KOPT-K1 (cell line): Measurements from ENCODE around the gene S1PR2.
"Not testable (repeated sequence)": the region's sequence is repeated elsewhere in the genome, so short reads cannot be mapped to it uniquely, and the experiment has no call there.

Experiments used
- H3K27ac ChIP-seq: fragments of 200-600 bp; sonication (generic); 2 replicates; pipeline ENCODE4 v1.5.1; 2016; ENCODE audit warnings: antibody characterized with exemption, mild to moderate bottlenecking, low read depth, low read length; ENCODE audit not compliant: poor library complexity, severe bottlenecking
- H3K36me3 ChIP-seq: fragments of 200-600 bp; sonication (generic); 2 replicates; pipeline ENCODE4 v1.5.1; 2017; ENCODE audit warnings: antibody characterized with exemption, mild to moderate bottlenecking, low read length, moderate library complexity; ENCODE audit not compliant: insufficient read depth
- H3K9me3 ChIP-seq: fragments of 200-600 bp; sonication (generic); 2 replicates; pipeline ENCODE4 v1.5.1; 2017; ENCODE audit warnings: antibody characterized with exemption, low read length, mild to moderate bottlenecking; ENCODE audit not compliant: insufficient read depth, poor library complexity, severe bottlenecking

S1PR2 gene

DNA sequence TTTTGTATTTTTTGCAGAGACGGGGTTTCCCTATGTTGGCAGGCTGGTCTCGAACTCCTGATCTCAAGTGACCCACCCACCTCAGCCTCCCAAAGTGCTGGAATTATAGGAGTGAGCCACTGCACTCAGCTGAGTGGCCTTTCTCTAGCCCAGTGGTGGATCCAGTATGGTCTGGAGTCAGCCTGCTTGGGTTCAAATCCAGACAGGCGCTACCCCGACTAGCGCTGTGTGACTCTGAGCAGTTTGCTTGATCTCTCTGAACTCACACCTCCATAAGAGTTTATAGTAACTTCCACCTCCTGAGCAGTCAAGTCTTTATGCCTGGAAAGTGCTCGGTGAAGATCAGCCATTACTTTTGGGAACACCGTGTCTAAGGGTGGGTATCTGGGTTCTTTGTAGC lies 10.4 kb downstream of the S1PR2 start:
- H3K9me3 ChIP-seq: no peaks in the 10 kb centered on the region
- H3K36me3 ChIP-seq: no peaks in the 10 kb centered on the region
- H3K27ac ChIP-seq: no peak overlapping the region

DNA sequence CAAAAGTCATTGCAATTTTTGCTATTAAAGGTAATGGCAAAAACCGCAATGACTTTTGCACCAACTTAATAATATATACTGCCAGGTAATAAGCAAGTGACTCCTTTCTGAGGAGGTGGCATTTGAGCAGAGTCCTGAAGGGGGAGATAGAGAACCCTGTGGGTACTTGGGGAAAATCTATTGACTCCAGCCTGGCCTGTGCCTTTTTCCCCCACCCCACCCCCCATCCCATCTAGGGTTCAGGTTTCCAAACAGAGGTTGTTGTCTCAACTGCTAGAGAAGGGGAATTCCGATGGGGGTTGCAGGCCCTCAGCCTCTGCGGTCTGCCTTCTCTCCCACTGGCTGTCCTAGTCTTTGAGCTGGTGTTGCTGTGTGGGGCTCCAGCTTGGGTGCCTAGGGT lies 11.5 kb downstream of the S1PR2 start:
- Histone ChIP-seq H3K36me3 (no peaks in the 10 kb centered on the region), H3K9me3 (no peaks in the 10 kb centered on the region), H3K27ac (no peak overlapping the region)

DNA sequence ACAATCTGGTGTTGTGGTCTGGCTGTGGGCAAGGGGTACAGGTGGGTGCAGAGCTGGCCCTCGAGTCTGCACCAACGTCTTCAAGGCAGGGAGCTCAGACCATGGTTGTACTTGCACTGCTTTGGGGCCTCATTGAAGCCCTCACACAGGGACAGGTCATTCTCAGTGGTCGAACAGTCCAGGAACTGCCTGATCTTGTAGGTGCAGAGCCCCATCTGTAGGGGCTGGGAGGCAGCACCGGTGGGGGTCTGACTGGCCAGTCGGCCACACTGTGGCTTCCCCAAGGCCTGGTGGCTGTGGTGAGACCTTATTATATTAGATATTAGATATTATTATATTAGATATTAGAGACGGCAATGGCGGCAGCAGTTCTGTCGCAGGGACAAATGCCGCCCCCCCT lies 14.0 kb downstream of the S1PR2 start:
- Histone ChIP-seq H3K9me3 (no peaks in the 10 kb centered on the region), H3K36me3 (no peaks in the 10 kb centered on the region), H3K27ac (no peak overlapping the region)

- no peaks in the 10 kb centered on the region for H3K9me3 ChIP-seq
- no peak overlapping the region for H3K27ac ChIP-seq
- H3K36me3 ChIP-seq: no peaks in the 10 kb centered on the region
These were observed 16.3 kb downstream of the S1PR2 start for GRCh38 chr19:10214784-10215183.

DNA sequence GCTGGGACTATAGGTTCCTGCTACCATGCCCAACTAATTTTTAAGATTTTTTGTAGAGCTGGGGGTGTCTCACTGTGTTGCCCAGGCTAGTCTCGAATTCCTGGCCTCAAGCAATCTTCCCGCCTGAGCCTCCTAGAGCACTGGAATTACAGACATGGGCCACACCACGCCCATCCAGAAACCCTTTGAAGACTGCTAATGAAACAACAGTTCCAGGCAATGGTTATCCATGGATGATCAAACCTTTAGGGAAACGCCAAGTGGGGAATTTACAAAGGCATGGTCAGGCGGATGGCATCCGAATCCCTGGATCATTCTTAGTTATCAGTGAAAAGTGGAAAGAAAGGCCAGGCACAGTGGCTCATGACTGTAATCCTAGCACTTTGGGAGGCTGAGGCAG lies 19.4 kb downstream of the S1PR2 start:
- no peak overlapping the region for H3K27ac ChIP-seq
- H3K9me3 ChIP-seq: no peaks in the 10 kb centered on the region
- no peaks in the 10 kb centered on the region for H3K36me3 ChIP-seq

DNA sequence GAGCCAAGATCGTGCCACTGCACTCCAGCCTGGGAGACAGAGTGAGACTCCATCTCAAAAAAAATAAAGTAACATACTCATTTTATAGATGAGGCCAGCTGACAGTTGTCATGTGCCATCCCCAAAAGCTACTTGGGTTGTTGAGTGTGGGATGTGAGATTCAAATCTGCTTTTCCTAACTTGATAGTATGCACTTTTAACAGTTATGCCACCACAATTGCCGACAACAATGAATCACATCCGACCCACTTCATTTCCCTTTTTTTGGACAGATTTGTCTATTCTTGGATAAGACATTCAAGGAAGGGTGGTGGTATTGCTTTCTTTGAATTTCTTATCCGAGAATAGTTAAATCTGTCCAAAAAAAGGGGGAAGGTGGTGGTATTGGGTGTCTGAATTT lies 20.1 kb downstream of the S1PR2 start:
- H3K36me3 ChIP-seq: no peaks in the 10 kb centered on the region
- H3K9me3 ChIP-seq: no peaks in the 10 kb centered on the region
- H3K27ac ChIP-seq: no peak overlapping the region

DNA sequence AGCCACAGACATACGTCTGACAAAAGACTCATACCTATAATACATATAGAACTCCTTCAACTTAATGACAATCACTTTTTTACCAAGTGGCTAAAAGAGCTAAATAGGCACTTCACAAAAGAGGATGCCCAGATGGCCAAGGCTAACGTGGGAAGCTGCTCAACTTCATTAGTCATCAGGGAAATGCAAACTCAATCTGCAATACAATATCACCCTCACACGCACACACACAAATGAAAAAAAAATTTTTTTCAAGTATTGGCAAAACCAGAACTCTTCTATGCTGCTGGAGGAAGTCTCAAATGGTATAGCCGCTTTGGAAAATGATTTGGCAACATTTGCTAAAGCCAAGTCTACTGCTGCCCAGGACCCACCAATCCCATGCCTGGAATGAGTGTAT lies 21.8 kb downstream of the S1PR2 start:
- H3K27ac ChIP-seq: no peak overlapping the region
- no peaks in the 10 kb centered on the region for H3K9me3 ChIP-seq
- H3K36me3 ChIP-seq: no peaks in the 10 kb centered on the region

GRCh38 chr19:10207026-10207425 lies 24.1 kb downstream of the S1PR2 start:
- H3K36me3 ChIP-seq: no peaks in the 10 kb centered on the region
- H3K9me3 ChIP-seq: no peaks in the 10 kb centered on the region
- H3K27ac ChIP-seq: no peak overlapping the region

DNA sequence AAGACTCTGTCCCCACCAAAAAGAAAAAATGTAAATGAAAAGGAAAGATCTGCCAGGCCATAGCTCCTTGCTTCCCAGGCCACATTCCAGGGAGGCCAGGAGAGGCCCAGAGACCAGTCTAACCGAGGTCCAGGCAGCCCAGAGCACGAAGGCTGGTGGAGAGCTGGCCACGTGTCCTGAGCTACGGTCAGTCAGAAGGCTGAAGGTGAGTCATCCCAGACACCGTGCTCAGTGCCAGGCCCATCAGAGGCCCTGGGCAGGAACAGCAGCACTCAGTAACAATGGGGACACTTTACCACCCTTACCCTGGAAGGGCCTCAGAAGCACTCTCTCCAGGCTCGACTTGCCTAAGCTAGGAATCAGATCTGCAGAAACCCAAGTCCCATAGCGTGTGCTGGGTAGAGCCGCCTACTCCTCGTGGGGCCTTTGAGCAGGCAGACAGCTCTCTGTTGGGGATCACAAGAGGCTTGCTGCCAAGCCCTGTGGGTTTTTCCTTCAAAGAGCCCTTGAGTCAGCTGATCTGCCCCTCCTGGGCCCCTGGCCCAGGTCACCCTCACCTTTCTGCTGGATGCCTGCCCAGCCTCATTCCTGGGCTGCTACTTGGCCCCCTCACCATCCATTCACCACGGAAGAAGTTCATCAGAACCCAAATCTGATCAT lies 24.8 kb downstream of the S1PR2 start:
- Histone ChIP-seq H3K27ac (no peak overlapping the region), H3K36me3 (no peaks in the 10 kb centered on the region), H3K9me3 (no peaks in the 10 kb centered on the region)

- Histone ChIP-seq H3K27ac (no peak overlapping the region), H3K9me3 (no peaks in the 10 kb centered on the region), H3K36me3 (no peaks in the 10 kb centered on the region)
These were observed 25.5 kb downstream of the S1PR2 start for GRCh38 chr19:10205636-10206035.

DNA sequence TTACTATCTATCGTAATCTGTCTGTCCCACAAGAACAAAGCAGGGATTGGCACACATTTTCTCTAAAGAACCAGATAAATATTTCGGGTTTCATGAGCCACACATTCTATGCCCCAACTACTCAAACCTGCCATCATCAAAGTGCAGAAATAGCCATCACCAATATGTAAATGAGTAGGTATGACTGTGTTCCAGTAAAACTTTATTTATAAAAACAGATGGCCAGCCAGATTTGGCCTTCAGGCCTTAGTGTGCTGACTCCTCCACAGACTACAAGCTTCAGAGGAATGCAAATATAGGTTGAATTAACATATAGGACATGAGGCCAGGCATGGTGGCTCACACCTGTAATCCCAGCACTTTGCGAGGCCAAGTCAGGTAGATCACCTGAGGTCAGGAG lies 27.4 kb downstream of the S1PR2 start:
- no peaks in the 10 kb centered on the region for H3K9me3 ChIP-seq
- H3K36me3 ChIP-seq: no peaks in the 10 kb centered on the region
- H3K27ac ChIP-seq: no peak overlapping the region

DNA sequence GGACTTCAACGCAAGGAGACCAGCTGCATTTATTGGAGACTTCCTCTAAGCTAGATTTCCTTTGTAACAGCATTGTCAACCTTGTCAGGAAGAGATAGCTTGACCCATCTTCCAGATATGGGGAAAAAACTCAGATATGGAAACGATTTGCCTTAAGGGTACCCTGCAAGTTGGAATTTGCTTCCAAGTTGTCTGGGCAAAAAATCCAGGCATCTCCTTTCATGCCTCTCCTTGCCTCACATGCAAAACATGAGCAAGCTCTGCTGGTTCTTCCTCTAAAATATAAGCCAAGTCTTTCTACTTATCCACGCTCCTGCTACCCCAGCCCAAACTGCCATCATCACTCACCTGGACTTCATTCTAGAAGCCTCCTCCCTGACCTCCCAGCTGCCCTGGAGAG lies 30.0 kb downstream of the S1PR2 start:
- Histone ChIP-seq H3K27ac (no peak overlapping the region), H3K9me3 (no peaks in the 10 kb centered on the region), H3K36me3 (no peaks in the 10 kb centered on the region)

GRCh38 chr19:10200101-10200500 lies 31.0 kb downstream of the S1PR2 start:
- H3K36me3 ChIP-seq, H3K27ac ChIP-seq, H3K9me3 ChIP-seq: not testable (repeated sequence)

DNA sequence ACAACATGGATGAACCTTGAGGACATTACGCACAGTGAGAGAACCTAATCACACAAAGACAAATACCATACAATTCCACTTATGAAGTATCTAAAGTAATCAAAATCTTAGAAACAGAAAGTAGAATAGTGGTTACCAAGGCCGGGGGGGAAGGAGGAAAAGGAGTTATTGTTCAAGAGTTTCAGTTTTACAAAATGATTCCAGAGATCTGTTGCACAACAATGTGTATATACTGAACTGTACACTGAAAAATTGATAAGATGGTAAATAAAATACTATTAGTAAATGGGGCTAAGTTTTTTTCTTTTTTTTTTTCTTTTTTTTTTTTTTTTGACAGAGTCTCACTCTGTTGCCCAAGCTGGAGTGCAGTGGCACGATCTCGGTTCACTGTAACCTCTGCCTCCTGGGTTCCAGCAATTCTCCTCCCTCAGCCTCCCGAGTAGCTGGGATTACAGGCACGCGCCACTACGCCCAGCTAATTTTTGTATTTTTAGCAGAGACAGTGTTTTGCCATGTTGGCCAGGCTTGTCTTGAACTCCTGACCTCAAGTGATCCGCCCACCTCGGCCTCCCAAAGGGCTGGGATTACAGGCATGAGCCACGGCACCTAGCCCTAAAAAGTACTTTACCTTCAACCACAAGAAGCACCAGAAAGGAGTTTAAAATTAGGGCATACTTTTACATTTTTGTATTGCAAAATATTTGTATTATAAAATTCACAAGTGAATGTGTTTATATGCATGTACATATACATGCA lies 32.1 kb downstream of the S1PR2 start:
- H3K27ac ChIP-seq: peak overlapping the region; percentile 47
- not testable (repeated sequence) for H3K9me3 ChIP-seq, H3K36me3 ChIP-seq

DNA sequence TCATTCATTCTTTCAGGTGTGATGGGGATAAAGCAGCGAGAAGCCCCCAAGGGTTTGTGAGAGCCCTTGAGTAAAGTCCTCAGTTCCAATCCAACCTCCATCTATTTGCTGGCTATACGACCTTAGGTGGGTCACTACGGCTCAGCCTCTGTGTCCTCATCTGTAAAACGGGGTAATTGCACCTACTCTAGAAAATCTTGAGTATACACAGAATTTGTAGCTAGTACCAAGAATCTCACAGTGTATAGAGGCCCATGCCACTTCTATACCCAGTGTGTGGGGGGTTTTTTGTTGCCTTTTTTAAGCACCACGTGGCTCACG lies 36.0 kb downstream of the S1PR2 start:
- peak overlapping the region; percentile 99 for H3K27ac ChIP-seq
- H3K36me3 ChIP-seq: peaks cover 37% of the 10 kb centered on the region
- H3K9me3 ChIP-seq: no peaks in the 10 kb centered on the region

- H3K9me3 ChIP-seq: no peaks in the 10 kb centered on the region
- H3K36me3 ChIP-seq: peaks cover 42% of the 10 kb centered on the region
- H3K27ac ChIP-seq: peak within 1 kb of the TSS; percentile 99
These were observed 36.5 kb downstream of the S1PR2 start, which contains the start of gene DNMT1 for GRCh38 chr19:10194500-10195198. TSS of gene DNMT1 (minus strand) at chr19:10194953. CDS start at chr19:10194899, 54 bp downstream.
